Pulmonary artery endothelial cell (primary cell): Measurements from ENCODE around the gene SLC6A11. TPM values are rescaled to one million over a fixed set of nuclear protein-coding genes. Genes with fewer than 3 reads are reported as not detected.

Source experiments
- DNase-seq: peaks from one replicate; pipeline ENCODE4 v3.0.0-alpha.2; 2011; ENCODE audit warnings: low read depth, low spot score
- total RNA-seq: library from RNA; depleted of rRNA; stranded (reverse); fragments of >200 nt; gene quantifications from 2 replicates; pipeline ENCODE4 v1.2.3, GENCODE V29; 2014

The SLC6A11 gene
- total RNA-seq, 1 donor from 2014 or later = not detected

- DNase-seq = no peak
Measured at GRCh38 chr3:10883478-10884234, 67.6 kb downstream of the SLC6A11 start.

- DNase-seq = no peak
Measured at GRCh38 chr3:10887015-10887414, 71.0 kb downstream of the SLC6A11 start.

- DNase-seq = no peak
Measured at GRCh38 chr3:10888518-10889090, 72.6 kb downstream of the SLC6A11 start.

- no peak for DNase-seq
Measured at GRCh38 chr3:10889206-10889960, 73.4 kb downstream of the SLC6A11 start.

- no peak for DNase-seq
Measured at GRCh38 chr3:10890665-10891064, 74.6 kb downstream of the SLC6A11 start.

GRCh38 chr3:10892622-10893021, 76.6 kb downstream of the SLC6A11 start:
- DNase-seq = no peak

- DNase-seq = no peak
Measured at GRCh38 chr3:10901296-10901945, 85.4 kb downstream of the SLC6A11 start.

GRCh38 chr3:10907262-10907661, 91.2 kb downstream of the SLC6A11 start:
- no peak for DNase-seq

- no peak for DNase-seq
Measured at GRCh38 chr3:10910367-10910766, 94.3 kb downstream of the SLC6A11 start.

GRCh38 chr3:10911350-10912002, 95.4 kb downstream of the SLC6A11 start:
- no peak for DNase-seq

- no peak for DNase-seq
Measured at GRCh38 chr3:10912786-10913185, 96.8 kb downstream of the SLC6A11 start.

GRCh38 chr3:10915376-10915775, 99.3 kb downstream of the SLC6A11 start:
- DNase-seq = no peak

- DNase-seq = no peak
Measured at GRCh38 chr3:10917176-10917575, 101.1 kb downstream of the SLC6A11 start.

GRCh38 chr3:10918011-10918410, 102.0 kb downstream of the SLC6A11 start:
- no peak for DNase-seq

- no peak for DNase-seq
Measured at GRCh38 chr3:10919636-10920035, 103.6 kb downstream of the SLC6A11 start.

GRCh38 chr3:10925436-10926255, 109.6 kb downstream of the SLC6A11 start:
- no peak for DNase-seq

- no peak for DNase-seq
Measured at GRCh38 chr3:10926256-10926810, 110.3 kb downstream of the SLC6A11 start.

- peak; percentile 35 for DNase-seq
Measured at GRCh38 chr3:10926811-10927521, 110.9 kb downstream of the SLC6A11 start.

GRCh38 chr3:10927551-10927950, 111.5 kb downstream of the SLC6A11 start:
- no peak for DNase-seq
